HT1080 (cell line): ENCODE results near the gene NRSN2. TPM values are rescaled to one million over a fixed set of nuclear protein-coding genes. Genes with fewer than 3 reads are reported as not detected.
A peak's percentile ranks its signal among the peaks of the same experiment; 100 is the strongest.
"Not testable (repeated sequence)": the region's sequence is repeated elsewhere in the genome, so short reads cannot be mapped to it uniquely, and the experiment has no call there.

Experiments used
- DNase-seq: peaks from one replicate; pipeline ENCODE4 v3.0.0-alpha.2; 2015; ENCODE audit warnings: low read depth
- total RNA-seq: library from RNA; depleted of rRNA; stranded (reverse); fragments of >200 nt; shearing (Covaris generic); gene quantifications from 2 replicates; pipeline ENCODE4 v1.2.3, GENCODE V29; 2014

Gene NRSN2
- total RNA-seq, 1 experiment from 2014 or later: 18.8 TPM

DNA sequence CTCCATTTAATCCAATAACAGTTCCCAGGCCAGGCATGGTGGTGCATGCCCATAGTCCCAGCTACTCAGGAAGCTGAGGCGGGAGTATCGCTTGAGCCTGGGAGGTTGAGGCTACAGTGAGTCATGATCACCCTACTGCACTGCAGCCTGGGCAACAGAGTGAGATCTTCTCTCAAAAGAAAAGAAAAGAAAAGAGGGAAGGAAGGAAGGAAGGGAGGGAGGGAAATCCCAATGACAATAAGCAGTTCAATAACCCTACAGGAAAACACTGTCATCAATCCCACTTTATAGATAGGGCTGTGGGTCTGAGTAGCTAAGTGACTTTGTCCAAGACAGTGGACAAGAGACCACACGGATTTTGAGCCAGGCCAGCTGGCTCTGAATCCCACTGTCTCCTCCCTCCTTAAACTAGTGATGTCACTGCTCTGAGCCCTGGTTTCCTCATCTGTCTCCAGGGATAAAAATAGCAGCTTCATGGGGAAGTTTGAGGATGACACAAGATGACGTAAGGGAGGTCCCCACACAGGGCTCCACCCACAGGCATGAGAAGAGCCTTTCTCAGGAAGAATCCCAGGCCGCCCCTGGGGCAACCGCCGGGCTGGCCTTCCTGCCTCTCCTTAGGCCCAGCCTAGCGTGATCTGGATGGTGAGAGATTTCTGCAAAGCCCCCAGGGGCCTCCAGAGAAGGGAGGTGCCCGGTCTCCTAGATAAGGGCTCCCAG lies 26.4 kb downstream of the NRSN2 start:
- DNase-seq: peak; percentile 89

DNA sequence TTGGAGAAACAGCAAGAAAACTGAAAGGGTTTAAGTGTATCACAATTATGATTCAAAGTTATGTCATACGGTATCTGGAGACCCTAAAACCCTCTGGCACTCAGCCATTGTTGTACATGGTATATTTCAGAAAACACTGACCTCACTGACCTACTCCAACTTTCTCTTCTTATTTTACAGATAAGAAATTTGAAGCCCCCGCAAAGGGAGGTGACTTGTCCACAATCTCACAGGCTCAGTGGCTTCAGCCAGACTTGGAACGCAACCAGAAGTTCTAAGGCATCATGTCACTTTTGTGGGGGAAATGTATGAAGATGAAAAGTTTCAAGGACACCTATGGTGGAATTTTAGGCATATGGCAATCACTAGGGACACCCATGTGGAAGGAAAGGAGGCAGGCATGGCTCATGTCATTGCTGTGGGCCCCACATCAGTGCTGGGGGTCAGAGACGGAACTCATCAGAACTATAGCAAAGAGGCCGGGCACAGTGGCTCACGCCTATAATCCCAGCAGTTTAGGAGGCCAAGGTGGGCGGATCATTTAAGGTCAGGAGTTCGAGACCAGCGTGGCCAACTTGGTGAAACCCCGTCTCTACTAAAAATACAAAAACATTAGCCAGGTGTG lies 28.5 kb downstream of the NRSN2 start:
- no peak for DNase-seq

DNA sequence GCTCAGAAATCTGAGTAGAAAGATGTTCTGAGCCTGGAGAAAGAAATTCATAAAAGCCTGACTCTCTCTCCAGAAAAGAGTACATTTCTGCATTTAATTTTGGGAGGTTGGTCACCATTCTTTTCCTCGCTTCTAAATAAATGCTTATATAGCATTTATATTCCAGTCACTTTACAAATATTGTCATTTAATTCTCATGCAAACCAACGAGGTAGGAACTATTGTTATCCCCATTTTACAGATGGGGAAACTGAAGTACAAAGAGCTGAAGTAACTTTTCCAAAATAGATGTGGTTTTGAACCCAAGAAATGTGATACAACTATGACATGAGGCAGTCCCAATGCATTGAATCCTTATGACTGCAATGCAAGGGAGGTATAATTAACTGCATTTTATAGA lies 29.2 kb downstream of the NRSN2 start:
- DNase-seq: no peak

- DNase-seq: no peak
Measured at GRCh38 chr20:376750-377149, 29.8 kb downstream of the NRSN2 start.

DNA sequence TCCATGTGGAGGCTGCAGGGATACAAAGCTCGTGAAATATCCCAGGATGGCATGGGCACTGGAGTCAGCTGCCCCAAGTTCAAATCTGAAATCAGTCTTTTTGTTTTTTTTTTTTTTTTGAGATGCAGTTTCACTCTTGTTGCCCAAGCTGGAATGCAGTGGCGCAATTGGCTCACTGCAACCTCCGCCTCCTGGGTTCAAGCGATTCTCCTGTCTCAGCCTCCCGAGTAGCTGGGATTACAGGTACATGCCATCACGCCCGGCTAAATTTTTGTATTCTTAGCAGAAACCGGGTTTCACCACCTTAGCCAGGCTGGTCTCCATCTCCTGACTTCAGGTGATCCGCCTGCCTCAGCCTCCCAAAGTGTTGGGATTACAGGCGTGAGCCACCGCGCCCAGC lies 30.7 kb downstream of the NRSN2 start:
- not testable (repeated sequence) for DNase-seq

- no peak for DNase-seq
Measured at GRCh38 chr20:378961-379336, 32.0 kb downstream of the NRSN2 start.

DNA sequence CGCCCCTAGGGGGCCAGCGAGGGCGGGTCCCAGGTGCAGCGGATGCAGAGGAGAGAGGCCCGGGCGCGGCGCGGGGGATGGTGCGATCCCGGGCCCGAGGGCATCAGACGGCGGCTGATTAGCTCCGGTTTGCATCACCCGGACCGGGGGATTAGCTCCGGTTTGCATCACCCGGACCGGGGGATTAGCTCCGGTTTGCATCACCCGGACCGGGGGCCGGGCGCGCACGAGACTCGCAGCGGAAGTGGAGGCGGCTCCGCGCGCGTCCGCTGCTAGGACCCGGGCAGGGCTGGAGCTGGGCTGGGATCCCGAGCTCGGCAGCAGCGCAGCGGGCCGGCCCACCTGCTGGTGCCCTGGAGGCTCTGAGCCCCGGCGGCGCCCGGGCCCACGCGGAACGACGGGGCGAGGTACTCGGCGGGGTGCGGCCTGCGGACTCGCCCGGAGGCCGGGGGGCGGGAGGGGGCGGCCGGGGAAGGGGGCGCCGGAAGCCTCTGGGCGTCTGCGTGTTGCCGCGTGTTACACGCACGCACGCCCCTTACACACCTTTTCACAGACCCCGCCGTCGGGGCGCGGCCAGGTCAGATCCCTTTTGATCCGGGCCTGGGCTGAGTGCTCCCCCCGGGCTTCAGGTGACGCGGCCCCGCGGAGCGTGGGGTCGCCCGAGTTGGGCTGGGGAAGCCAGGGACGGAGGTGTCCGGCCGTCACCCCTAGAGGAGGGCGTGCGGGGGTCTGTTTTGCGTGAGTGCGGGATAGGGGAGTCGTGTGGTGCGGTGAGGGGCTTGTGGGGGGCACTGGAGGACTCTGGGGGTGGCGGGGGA lies 34.1 kb downstream of the NRSN2 start:
- no peak for DNase-seq

GRCh38 chr20:381581-382290 lies 34.8 kb downstream of the NRSN2 start:
- peak; percentile 64 for DNase-seq

- DNase-seq: no peak
Measured at GRCh38 chr20:382291-383115, 35.6 kb downstream of the NRSN2 start.

DNA sequence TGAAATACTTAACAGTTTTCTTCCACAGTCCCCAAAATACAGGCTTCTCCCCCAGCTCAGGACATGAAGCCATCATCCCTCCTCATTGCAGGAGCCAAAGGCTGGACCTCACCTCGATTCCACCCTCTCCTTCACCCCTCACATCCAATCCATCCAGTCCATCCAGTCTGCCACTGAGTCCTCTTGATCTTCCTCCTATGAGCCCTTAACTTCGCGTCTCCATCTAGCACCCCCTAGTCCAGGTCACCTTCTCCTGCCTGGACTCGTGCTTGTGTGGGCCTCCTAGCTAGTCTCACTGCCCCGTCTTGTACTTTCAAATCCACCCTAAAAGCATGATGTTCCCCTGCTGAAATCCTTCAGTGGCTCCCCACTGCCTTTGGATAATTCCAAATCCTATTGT lies 37.0 kb downstream of the NRSN2 start:
- no peak for DNase-seq

DNA sequence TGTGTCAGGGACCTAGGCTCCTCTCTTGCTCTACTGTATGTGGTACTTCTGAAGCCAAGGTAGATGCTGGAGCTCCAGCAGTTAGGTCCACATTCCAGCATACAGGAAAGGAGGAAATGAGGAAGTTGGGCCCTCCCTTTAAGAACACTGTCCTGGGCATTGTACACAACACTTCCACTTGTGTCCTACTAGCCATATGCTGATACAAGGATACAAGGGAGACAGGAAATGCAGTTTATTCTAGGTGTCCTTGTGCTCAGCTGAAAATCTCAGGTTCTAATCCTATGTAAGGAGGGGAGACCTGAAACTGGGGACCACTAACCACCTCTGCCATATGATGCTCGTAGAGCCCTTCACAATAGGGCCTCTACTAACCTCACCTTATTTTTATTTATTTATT lies 37.8 kb downstream of the NRSN2 start:
- no peak for DNase-seq

- DNase-seq: no peak
Measured at GRCh38 chr20:385448-385847, 38.5 kb downstream of the NRSN2 start.

GRCh38 chr20:386634-387033 lies 39.7 kb downstream of the NRSN2 start:
- DNase-seq: not testable (repeated sequence)

DNA sequence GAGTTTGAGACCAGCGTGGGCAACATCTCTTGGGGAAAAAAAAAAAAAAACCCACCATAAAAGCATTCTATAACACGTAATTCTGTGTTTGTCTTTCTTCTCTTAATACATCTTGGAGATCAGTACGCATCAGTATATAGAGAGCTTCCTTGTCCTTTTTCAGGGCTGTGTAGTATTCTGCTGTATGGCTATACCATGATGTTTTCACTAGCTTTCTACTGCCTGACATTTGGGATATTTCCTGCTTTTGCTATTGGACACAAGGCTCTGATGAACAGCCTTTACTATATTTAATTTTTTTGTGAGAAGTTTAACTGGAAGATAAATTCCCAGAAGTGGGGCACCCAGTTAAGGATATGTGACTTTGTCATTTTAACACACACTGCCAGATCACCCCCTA lies 40.6 kb downstream of the NRSN2 start:
- no peak for DNase-seq

GRCh38 chr20:388034-388994 lies 41.4 kb downstream of the NRSN2 start:
- no peak for DNase-seq

GRCh38 chr20:389220-389619 lies 42.3 kb downstream of the NRSN2 start:
- no peak for DNase-seq

DNA sequence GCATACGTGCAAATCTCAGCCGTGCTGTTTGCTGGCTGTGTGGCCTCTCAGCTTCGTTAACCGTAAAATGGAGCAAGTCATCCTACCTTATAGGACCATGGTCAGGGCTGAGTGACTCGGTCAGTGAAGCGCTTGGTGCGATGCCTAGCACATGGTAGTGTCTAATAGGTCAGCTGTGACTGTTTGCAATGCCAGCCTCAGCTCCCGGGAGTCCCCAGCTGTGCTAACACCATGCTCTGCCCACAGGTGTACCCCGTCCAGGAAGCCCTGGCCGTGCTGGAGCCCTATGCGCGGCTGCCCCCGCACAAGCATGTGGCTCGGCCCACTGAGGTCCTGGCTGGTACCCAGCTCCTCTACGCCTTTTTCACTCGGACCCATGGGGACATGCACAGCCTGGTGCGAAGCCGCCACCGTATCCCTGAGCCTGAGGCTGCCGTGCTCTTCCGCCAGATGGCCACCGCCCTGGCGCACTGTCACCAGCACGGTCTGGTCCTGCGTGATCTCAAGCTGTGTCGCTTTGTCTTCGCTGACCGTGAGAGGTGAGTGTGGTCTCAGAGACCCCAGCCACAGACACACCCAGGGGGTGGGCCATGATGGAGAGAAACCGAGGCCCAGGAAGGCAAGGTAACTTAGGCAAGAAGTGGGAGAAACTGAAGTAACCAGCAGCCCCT lies 44.3 kb downstream of the NRSN2 start:
- no peak for DNase-seq

GRCh38 chr20:393296-393695 lies 46.4 kb downstream of the NRSN2 start:
- not testable (repeated sequence) for DNase-seq

- no peak for DNase-seq
Measured at GRCh38 chr20:396252-396618, 49.3 kb downstream of the NRSN2 start.
